ENCODE results near the gene TLE4.

The TLE4 gene

GRCh38 chr9:79764374-79764773, 192.6 kb downstream of the TLE4 start:
- Histone ChIP-seq H3K4me3 (replicated peaks; ENCODE audit: insufficient read depth, low read length) (no peak overlapping the region), H3K27ac (replicated peaks) (no peak overlapping the region), H3K27me3 (ENCODE audit: insufficient read depth, poor library complexity, severe bottlenecking) (no peaks in the 10 kb centered on the region)
- TF ChIP-seq POLR2AphosphoS5 (IDR thresholded peaks at IDR 0.05; ENCODE audit: low read depth) (no peak), REST (IDR thresholded peaks at IDR 0.05; ENCODE audit: insufficient replicate concordance, low read depth) (no peak), GABPA (IDR thresholded peaks at IDR 0.05; ENCODE audit: low read depth) (no peak), SPI1 (IDR thresholded peaks at IDR 0.05; ENCODE audit: borderline replicate concordance, low read depth) (no peak), CTCF (IDR thresholded peaks at IDR 0.05; ENCODE audit: insufficient read depth, low read length) (no peak)
- no peak for DNase-seq (ENCODE audit: low read depth in 1 of 2, low spot score in 1 of 2)

GRCh38 chr9:79765466-79765865, 193.7 kb downstream of the TLE4 start:
- DNase-seq (ENCODE audit: low read depth in 1 of 2, low spot score in 1 of 2): no peak
- H3K27ac ChIP-seq (replicated peaks): no peak overlapping the region
- H3K4me3 ChIP-seq (replicated peaks; ENCODE audit: insufficient read depth, low read length): no peak overlapping the region
- TF ChIP-seq REST (IDR thresholded peaks at IDR 0.05; ENCODE audit: insufficient replicate concordance, low read depth): no peak
- no peak for TF ChIP-seq CTCF (IDR thresholded peaks at IDR 0.05; ENCODE audit: insufficient read depth, low read length)
- TF ChIP-seq GABPA (IDR thresholded peaks at IDR 0.05; ENCODE audit: low read depth): no peak
- no peaks in the 10 kb centered on the region for H3K27me3 ChIP-seq (ENCODE audit: insufficient read depth, poor library complexity, severe bottlenecking)

GRCh38 chr9:79766091-79766490, 194.3 kb downstream of the TLE4 start:
- H3K4me3 ChIP-seq (replicated peaks; ENCODE audit: insufficient read depth, low read length): no peak overlapping the region
- no peak for DNase-seq (ENCODE audit: low read depth in 1 of 2, low spot score in 1 of 2)
- no peaks in the 10 kb centered on the region for H3K27me3 ChIP-seq (ENCODE audit: insufficient read depth, poor library complexity, severe bottlenecking)
- no peak for TF ChIP-seq REST (IDR thresholded peaks at IDR 0.05; ENCODE audit: insufficient replicate concordance, low read depth)
- no peak for TF ChIP-seq GABPA (IDR thresholded peaks at IDR 0.05; ENCODE audit: low read depth)
- TF ChIP-seq CTCF (IDR thresholded peaks at IDR 0.05; ENCODE audit: insufficient read depth, low read length): no peak
- TF ChIP-seq POLR2AphosphoS5 (IDR thresholded peaks at IDR 0.05; ENCODE audit: low read depth): no peak
- H3K27ac ChIP-seq (replicated peaks): no peak overlapping the region

Measured in HL-60 (cell line).